ENCODE data around the gene R3HCC1L. TPM values are rescaled to one million over a fixed set of nuclear protein-coding genes. Genes with fewer than 3 reads are reported as not detected.

R3HCC1L gene
- total RNA-seq, 1 donor from 2014 or later: 18.7 TPM

DNA sequence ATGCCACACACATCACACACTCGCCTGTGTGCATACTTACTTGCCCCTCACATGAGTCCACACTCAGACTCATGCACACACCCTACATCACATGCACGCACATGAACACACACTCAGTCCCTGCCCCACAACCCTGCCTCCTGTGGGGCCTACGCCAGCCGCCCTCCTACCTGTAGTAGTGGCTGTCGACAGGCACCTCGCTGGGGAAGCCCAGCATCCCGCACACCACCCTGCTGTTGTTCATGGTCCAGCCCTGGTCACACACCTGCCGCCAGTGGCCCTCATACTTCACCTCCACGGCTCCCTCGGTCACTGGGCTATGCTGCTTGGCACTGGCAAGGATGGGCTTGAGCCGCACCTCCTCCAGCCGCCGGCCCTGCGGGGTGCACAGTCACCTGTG is 126.3 kb downstream of the R3HCC1L start:
- H3K27me3 Mint-ChIP-seq: peaks cover 9% of the 10 kb centered on the region
- no peak overlapping the region for H3K4me3 Mint-ChIP-seq (ENCODE audit: low read depth)
- TF ChIP-seq, protein P1, sequence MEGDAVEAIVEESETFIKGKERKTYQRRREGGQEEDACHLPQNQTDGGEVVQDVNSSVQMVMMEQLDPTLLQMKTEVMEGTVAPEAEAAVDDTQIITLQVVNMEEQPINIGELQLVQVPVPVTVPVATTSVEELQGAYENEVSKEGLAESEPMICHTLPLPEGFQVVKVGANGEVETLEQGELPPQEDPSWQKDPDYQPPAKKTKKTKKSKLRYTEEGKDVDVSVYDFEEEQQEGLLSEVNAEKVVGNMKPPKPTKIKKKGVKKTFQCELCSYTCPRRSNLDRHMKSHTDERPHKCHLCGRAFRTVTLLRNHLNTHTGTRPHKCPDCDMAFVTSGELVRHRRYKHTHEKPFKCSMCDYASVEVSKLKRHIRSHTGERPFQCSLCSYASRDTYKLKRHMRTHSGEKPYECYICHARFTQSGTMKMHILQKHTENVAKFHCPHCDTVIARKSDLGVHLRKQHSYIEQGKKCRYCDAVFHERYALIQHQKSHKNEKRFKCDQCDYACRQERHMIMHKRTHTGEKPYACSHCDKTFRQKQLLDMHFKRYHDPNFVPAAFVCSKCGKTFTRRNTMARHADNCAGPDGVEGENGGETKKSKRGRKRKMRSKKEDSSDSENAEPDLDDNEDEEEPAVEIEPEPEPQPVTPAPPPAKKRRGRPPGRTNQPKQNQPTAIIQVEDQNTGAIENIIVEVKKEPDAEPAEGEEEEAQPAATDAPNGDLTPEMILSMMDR (IDR thresholded peaks at IDR 0.05; ENCODE audit: unreplicated experiment): no peak
- H3K36me3 Mint-ChIP-seq (ENCODE audit: insufficient read depth): no peaks in the 10 kb centered on the region
- no peak overlapping the region for H3K27ac Mint-ChIP-seq
- DNase-seq (ENCODE audit: low spot score, unreplicated experiment): no peak
- no peaks in the 10 kb centered on the region for H3K9me3 Mint-ChIP-seq (ENCODE audit: low read depth)
- H3K4me1 Mint-ChIP-seq (ENCODE audit: low read depth): peaks cover 5% of the 10 kb centered on the region

DNA sequence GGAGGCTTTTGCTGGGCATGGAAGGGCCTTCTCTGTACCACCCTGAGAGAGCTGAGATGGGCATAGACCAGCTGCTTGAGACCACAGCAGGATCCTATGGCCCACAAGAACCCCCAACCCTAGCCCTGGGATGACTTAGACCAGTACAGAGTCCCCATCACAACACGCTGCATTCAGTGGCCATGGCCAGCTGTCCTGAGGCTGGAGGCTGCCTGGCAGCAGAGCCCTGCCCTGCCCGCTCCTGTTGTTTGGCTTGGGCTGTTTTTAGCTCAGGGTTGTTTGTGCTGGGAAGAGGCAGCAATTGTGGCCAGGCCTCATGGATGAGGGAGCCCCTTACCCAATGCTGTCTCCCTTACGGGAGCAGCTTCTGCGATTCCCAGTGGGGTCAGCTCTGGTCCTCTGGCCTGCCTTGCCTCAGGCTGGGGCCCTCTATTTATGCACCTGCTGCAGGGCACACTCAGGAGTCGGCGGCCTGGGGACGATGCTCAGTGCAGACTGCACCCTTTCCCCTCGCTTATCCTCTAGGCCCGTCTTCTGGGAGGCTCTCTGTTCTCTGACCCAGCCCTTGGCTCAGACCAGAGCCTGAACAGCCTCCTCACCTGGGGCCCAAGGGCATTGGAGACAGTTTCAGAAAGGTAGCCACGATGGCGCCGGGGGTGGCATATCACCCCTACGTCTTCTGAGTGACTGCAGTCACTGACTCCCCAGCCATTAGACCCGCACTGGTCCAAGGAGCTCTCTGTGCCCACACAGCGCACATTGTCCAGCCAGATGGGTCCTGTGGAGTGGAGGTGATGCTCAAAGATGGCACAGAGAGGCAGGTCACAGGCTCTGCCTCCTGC is 127.2 kb downstream of the R3HCC1L start:
- Mint-ChIP-seq H3K4me3 (ENCODE audit: low read depth) (no peak overlapping the region), H3K36me3 (ENCODE audit: insufficient read depth) (no peaks in the 10 kb centered on the region), H3K4me1 (ENCODE audit: low read depth) (peaks cover 5% of the 10 kb centered on the region), H3K27me3 (peaks cover 16% of the 10 kb centered on the region), H3K9me3 (ENCODE audit: low read depth) (no peaks in the 10 kb centered on the region), H3K27ac (no peak overlapping the region)
- DNase-seq (ENCODE audit: low spot score, unreplicated experiment): no peak
- TF ChIP-seq, protein P1 (IDR thresholded peaks at IDR 0.05; ENCODE audit: unreplicated experiment): no peak

DNA sequence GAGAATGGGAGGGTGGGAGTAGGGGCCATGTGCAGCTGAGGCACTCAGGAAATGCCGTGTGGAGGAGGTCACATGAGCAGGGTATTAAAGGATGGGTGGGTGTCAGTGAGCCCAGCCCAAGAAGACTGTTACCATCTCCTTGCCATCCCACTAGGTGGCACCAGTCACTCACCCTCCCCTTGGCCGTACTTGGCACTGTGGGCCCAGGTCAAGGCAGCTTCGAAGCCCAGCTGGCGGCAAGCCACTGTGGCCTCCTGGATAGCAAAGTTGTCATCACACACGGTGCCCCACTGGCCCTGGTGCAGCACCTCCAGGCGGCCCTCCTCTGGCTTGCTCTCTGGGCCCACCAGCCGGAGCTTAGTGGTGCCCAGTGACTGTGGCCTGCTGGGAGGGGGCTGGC is 128.1 kb downstream of the R3HCC1L start:
- Mint-ChIP-seq H3K4me3 (ENCODE audit: low read depth) (no peak overlapping the region), H3K9me3 (ENCODE audit: low read depth) (no peaks in the 10 kb centered on the region), H3K36me3 (ENCODE audit: insufficient read depth) (no peaks in the 10 kb centered on the region), H3K27me3 (peaks cover 26% of the 10 kb centered on the region), H3K27ac (no peak overlapping the region), H3K4me1 (ENCODE audit: low read depth) (peaks cover 5% of the 10 kb centered on the region)
- DNase-seq (ENCODE audit: low spot score, unreplicated experiment): no peak
- TF ChIP-seq, protein P1 (IDR thresholded peaks at IDR 0.05; ENCODE audit: unreplicated experiment): peak; percentile 8

DNA sequence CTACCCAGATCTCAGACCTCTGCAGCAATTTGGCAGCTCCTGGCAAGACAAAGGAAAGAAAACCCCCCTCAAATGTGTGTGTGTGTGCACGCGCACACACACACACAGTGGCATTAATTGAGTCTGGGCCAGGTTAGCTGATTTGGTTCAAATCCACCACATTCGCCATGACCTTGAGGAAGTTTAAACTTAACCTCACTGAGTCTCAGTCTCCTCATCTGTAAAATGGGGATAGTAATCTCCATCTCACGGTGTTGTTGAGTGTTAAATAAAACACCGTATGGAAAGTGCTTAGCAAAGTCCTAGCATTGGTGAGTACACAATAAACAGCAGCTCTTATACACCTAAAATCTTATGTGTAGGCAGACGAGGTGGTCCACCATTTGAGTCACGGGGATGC is 128.6 kb downstream of the R3HCC1L start:
- Mint-ChIP-seq H3K36me3 (ENCODE audit: insufficient read depth) (no peaks in the 10 kb centered on the region), H3K27me3 (peaks cover 29% of the 10 kb centered on the region), H3K27ac (no peak overlapping the region), H3K4me1 (ENCODE audit: low read depth) (peaks cover 7% of the 10 kb centered on the region), H3K4me3 (ENCODE audit: low read depth) (no peak overlapping the region), H3K9me3 (ENCODE audit: low read depth) (no peaks in the 10 kb centered on the region)
- TF ChIP-seq, protein P1 (IDR thresholded peaks at IDR 0.05; ENCODE audit: unreplicated experiment): no peak
- DNase-seq (ENCODE audit: low spot score, unreplicated experiment): no peak

DNA sequence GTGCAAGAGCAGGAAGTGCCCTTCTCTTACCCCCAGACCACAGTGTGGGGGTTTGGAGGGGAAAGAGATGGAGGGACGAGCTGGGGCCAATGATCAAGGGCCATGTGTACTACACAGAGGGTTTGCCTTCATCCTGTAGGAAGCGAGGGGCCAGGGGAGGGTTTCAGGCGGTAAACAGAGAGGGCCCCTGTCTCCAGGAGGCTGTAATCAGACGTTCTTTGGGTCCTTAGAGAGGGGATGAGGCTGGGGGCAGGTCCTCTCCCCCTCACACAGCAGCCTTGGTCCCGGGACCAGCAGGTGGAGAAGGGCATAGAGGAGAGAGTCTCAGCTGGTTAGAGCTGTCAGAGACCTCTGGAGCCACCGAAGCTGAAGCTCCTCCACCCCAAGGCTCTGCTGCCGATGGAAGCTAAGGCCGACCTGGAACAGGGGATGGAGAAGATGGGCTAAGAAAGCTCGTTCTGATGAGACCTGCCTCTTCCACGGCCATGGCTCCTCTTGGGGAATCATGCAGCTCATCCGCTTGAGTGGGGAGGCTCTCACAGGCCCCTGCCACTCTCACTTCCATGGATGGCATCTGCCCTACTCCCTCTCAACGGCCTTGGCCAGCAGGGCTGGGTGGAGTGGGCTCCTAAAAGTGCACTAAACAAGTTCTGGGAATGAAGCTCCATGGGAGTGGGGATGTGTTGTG is 130.1 kb downstream of the R3HCC1L start:
- DNase-seq (ENCODE audit: low spot score, unreplicated experiment): no peak
- H3K27me3 Mint-ChIP-seq: peaks cover 35% of the 10 kb centered on the region
- H3K4me3 Mint-ChIP-seq (ENCODE audit: low read depth): no peak overlapping the region

More for the DNA sequence above, 130.1 kb downstream of the R3HCC1L start:
- TF ChIP-seq, protein P1 (IDR thresholded peaks at IDR 0.05; ENCODE audit: unreplicated experiment): no peak
- Mint-ChIP-seq H3K4me1 (ENCODE audit: low read depth) (peaks cover 14% of the 10 kb centered on the region), H3K36me3 (ENCODE audit: insufficient read depth) (no peaks in the 10 kb centered on the region), H3K9me3 (ENCODE audit: low read depth) (no peaks in the 10 kb centered on the region), H3K27ac (no peak overlapping the region)
